A673 (cell line): ENCODE results near the gene SCTR. TPM values are rescaled to one million over a fixed set of nuclear protein-coding genes. Genes with fewer than 3 reads are reported as not detected.

Source experiments
- BruUV-seq: library from RNA; stranded (reverse); fragments of 400-500 nt; replicated peaks from 2 replicates; lab custom pipeline; 2021; lab: Mats Ljungman, UMichigan
- CTCF ChIA-PET: fragments of 300-600 bp; sonication (Branson Sonifier 250); formaldehyde crosslinking; loops from one replicate; lab custom pipeline; 2022; ENCODE audit warnings: antibody characterized with exemption; lab: Charles Lee
- POLR2A ChIA-PET: fragments of 300-600 bp; sonication (Branson Sonifier 250); formaldehyde crosslinking; loops from one replicate; lab custom pipeline; 2022; ENCODE audit warnings: antibody characterized with exemption; ENCODE audit not compliant: low non-redundant PET; lab: Charles Lee
- DNase-seq: peaks from one replicate; pipeline ENCODE4 v3.0.0-alpha.2; 2015; ENCODE audit warnings: low spot score
- H3K27ac ChIP-seq: fragments of 200-600 bp; sonication (generic); 2 replicates; pipeline ENCODE4 v1.5.1; 2016; ENCODE audit warnings: mixed run types, low read depth, mild to moderate bottlenecking, mixed read lengths, antibody characterized with exemption, low read length; ENCODE audit not compliant: poor library complexity, severe bottlenecking
- H3K27me3 ChIP-seq: fragments of 200-600 bp; sonication (generic); replicated peaks from 2 replicates; pipeline ENCODE4 v1.6.1; 2017; ENCODE audit warnings: mixed run types, low read depth, mild to moderate bottlenecking, mixed read lengths, antibody characterized with exemption, low read length; ENCODE audit not compliant: insufficient read depth, poor library complexity
- H3K36me3 ChIP-seq: fragments of 200-600 bp; sonication (generic); 2 replicates; pipeline ENCODE4 v1.6.1; 2016; ENCODE audit warnings: mixed run types, mild to moderate bottlenecking, mixed read lengths, antibody characterized with exemption, low read length; ENCODE audit not compliant: insufficient read depth, poor library complexity, severe bottlenecking
- H3K4me1 ChIP-seq: fragments of 200-600 bp; sonication (generic); 2 replicates; pipeline ENCODE4 v1.6.1; 2017; ENCODE audit warnings: mixed run types, mild to moderate bottlenecking, mixed read lengths, antibody characterized with exemption, low read length; ENCODE audit not compliant: insufficient read depth, poor library complexity, severe bottlenecking
- H3K4me3 ChIP-seq: fragments of 200-600 bp; sonication (generic); 2 replicates; pipeline ENCODE4 v1.5.1; 2016; ENCODE audit warnings: low read depth, mixed run types, mild to moderate bottlenecking, mixed read lengths, low read length; ENCODE audit not compliant: poor library complexity, severe bottlenecking
- H3K9me3 ChIP-seq: fragments of 200-600 bp; sonication (generic); 2 replicates; pipeline ENCODE4 v1.6.1; 2016; ENCODE audit warnings: mixed run types, low read depth, mild to moderate bottlenecking, mixed read lengths, antibody characterized with exemption, low read length; ENCODE audit not compliant: poor library complexity, severe bottlenecking
- CTCF ChIP-seq: fragments of 300-800, 200-600 bp; sonication (generic); conservative IDR thresholded peaks from 2 replicates; pipeline ENCODE4 v1.5.1; 2017; ENCODE audit warnings: low read depth, mild to moderate bottlenecking, antibody characterized with exemption, low read length, moderate library complexity, mixed read lengths
- EZH2 ChIP-seq: fragments of 200-600 bp; sonication (generic); IDR thresholded peaks from 2 replicates; pipeline ENCODE4 v1.6.1; 2017; ENCODE audit warnings: borderline replicate concordance, low read depth, mild to moderate bottlenecking, mixed read lengths, antibody characterized with exemption, low read length; ENCODE audit not compliant: poor library complexity, severe bottlenecking
- intact Hi-C: fragments of 100-400 bp; cut with micrococcal nuclease; formaldehyde crosslinking; loops from one replicate; pipeline ENCODE4 v1.10.0; 2022; ENCODE audit not compliant: unreplicated experiment
- total RNA-seq: library from RNA; stranded (reverse); gene quantifications from 2 replicates; pipeline ENCODE4 v1.2.3, GENCODE V29; 2021

SCTR gene
- total RNA-seq, 1 experiment from 2014 or later, result not detected

DNA sequence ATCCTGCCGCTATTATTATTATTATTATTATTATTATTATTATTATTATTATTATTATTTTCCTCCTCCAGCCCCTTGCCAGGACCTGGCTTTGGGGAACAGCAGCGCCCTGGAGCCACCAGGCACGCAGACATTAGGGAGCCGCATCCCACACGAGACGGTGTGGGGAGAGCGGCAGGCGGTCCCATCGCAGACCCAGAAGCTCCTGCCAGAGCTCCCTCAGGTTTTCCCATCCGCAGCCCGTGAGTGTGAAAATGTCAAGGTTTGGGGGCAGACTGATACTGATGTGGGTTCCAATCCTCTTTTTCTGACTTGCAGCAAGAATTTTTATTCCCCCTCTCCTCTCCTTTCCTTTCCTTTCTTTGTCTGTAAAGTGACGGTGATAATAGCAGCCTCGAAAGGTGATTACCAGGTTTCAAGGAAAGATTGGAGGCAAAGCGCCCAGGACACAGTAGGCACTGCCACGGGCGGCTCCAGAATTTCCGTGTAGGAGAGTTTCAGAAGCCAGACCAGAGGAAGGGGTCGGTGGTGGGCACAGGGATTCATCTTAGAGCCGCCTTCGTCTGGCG, 816 bp downstream of the SCTR start:
- no peak overlapping the region for H3K27ac ChIP-seq
- DNase-seq, result no peak
- H3K9me3 ChIP-seq, result no peaks in the 10 kb centered on the region
- intact Hi-C loops, result no loop called here
- no TSS peak for BruUV-seq
- H3K27me3 ChIP-seq, result peaks cover 4% of the 10 kb centered on the region
- ChIA-PET POLR2A (no interaction called here), CTCF (no interaction called here)
- H3K4me3 ChIP-seq, result peak overlapping the region; percentile 7
- TF ChIP-seq CTCF (no peak), EZH2 (no peak)
- H3K4me1 ChIP-seq, result peaks cover 38% of the 10 kb centered on the region
- H3K36me3 ChIP-seq, result no peaks in the 10 kb centered on the region

- CTCF ChIA-PET, result no interaction called here
- intact Hi-C loops, result no loop called here
- no peak for DNase-seq
- H3K9me3 ChIP-seq, result no peaks in the 10 kb centered on the region
- no peaks in the 10 kb centered on the region for H3K36me3 ChIP-seq
- no TSS peak for BruUV-seq
- no peak overlapping the region for H3K4me3 ChIP-seq
- peaks cover 4% of the 10 kb centered on the region for H3K27me3 ChIP-seq
- H3K27ac ChIP-seq, result no peak overlapping the region
- POLR2A ChIA-PET, result no interaction called here
- TF ChIP-seq EZH2, result no peak
- TF ChIP-seq CTCF, result no peak
- H3K4me1 ChIP-seq, result peaks cover 30% of the 10 kb centered on the region
Observed at GRCh38 chr2:119522671-119523070, 1.6 kb downstream of the SCTR start.

DNA sequence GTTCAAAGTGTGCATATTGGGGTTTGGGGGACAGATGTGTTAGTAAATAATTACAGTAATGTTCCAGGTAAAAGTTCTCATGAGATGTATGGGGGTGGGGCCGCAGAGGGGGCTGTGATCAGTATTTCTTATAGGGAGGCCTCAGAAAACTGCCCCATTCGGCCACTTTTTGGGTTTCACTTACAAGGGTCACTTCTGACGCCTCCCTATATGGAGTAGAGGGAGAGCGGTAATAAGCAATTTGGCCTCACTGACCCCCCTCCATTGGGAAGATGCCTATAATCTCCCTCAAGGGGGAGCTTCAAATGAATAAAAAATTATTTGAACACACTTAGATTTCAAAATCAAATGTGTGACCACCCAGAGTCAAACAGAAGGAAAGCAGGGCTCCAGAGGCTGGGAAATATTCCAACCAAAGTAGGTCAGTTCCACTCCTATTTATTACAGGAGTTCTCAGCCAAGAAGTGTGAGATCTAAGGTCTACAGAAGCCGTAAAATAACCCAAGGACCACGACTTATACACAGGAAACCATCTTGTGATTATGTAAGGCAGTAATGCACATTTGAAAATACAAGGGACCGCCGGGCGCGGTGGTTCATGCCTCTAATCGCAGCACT, 2.7 kb downstream of the SCTR start:
- Histone ChIP-seq H3K4me1 (peaks cover 18% of the 10 kb centered on the region), H3K27me3 (peaks cover 4% of the 10 kb centered on the region), H3K36me3 (no peaks in the 10 kb centered on the region), H3K4me3 (no peak overlapping the region), H3K27ac (no peak overlapping the region), H3K9me3 (no peaks in the 10 kb centered on the region)
- no TSS peak for BruUV-seq
- DNase-seq, result no peak
- ChIA-PET POLR2A (no interaction called here), CTCF (no interaction called here)
- intact Hi-C loops, result no loop called here
- TF ChIP-seq EZH2, result no peak
- no peak for TF ChIP-seq CTCF
